Ovary (tissue), 3 donors: ENCODE results near the gene RBFOX2.

Experiments
- CTCF ChIP-seq, 3 donors: fragments of 450-650 bp in 2 of 3; fragments of 200-600 bp in 1 of 3; IDR thresholded peaks; one replicate each; pipeline versions ENCODE4 v1.5.1 to v1.8.0; 2016 to 2022; ENCODE audit warnings: antibody characterized with exemption in 3 of 3, mild to moderate bottlenecking in 1 of 3
- EP300 ChIP-seq: sonication (generic); formaldehyde crosslinking; IDR thresholded peaks from one replicate; pipeline ENCODE4 v1.6.1; 2017; ENCODE audit warnings: antibody characterized with exemption
- donor health status: DM: no; HTN: no; CAD: no.

- TF ChIP-seq EP300 (no peak), CTCF (IDR thresholded peaks at IDR 0.05) (no peak)
These were observed 20.5 kb upstream of the RBFOX2 start for GRCh38 chr22:36048911-36049677.
